Left ventricle myocardium superior (tissue), 1 donor: ENCODE data around the gene STK38. TPM values are rescaled to one million over a fixed set of nuclear protein-coding genes. Genes with fewer than 3 reads are reported as not detected.
A peak's percentile ranks its signal among the peaks of the same experiment; 100 is the strongest.

Experiments
- ATAC-seq: fragments of 200-7000 bp; cut with Tn5 transposase; one replicate; pipeline ENCODE4 v1.9.1; 2020; ENCODE audit warnings: mild to moderate bottlenecking, moderate library complexity
- DNase-seq: peaks from one replicate; pipeline ENCODE4 v3.0.0-alpha.2; 2020
- intact Hi-C: fragments of 100-400 bp; cut with micrococcal nuclease; formaldehyde crosslinking; loops from one replicate; pipeline ENCODE4 v1.11.0; 2022
- total RNA-seq: library from RNA; stranded (reverse); fragmentation: NEBNext Ultra II Directional; extraction: Animal tissue kit (Norgen Biotek cat#: 25700); gene quantifications from one replicate; pipeline ENCODE4 v1.2.1, GENCODE V29; 2021
- donor health status: DM: no; HTN: yes; CAD: no; lungs with severe emphysema.

STK38 gene
- total RNA-seq, 1 donor from 2014 or later: 19.4 TPM

DNA sequence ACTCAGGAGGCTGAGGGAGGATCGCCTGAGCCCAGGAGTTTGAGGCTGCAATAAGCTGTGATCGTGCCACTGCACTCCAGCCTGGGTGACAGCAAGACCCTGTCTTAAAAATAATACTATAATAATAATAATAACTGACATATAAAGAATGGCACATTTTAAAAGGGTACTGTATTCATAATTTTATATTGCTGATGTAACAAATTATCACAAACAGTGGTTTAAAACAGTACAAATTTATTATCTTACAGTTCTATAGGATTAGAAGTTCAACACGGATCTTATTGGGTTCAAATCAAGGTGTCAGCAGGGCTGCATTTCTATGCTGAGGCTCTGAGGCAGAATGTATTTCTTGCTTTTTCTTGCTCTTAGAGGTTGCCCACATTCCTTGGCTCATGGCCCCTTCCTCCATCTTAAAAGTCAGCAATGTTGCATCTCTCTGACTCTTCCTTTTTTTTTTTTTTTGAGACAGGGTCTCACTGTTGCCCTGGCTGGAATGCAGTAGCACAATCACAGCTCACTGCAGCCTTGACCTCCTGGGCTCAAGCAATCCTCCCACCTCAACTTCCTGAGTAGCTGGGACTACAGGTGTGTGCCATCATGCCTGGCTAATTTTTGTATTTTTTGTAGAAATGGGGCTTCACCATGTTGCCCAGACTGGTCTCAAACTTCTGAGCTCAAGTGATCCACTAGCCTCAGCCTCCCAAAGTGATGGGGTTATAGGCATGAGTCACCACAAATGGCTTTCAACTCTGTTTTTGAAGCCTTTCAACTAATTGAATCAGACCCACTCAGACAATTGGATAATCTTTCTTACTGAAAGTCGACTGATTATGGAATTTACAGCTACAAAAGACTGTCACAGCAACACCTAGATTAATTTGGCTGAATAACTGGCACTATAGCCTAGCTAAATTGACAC, 24.1 kb upstream of the STK38 start:
- intact Hi-C loops: no loop called here
- ATAC-seq (no peak), DNase-seq (no peak)

DNA sequence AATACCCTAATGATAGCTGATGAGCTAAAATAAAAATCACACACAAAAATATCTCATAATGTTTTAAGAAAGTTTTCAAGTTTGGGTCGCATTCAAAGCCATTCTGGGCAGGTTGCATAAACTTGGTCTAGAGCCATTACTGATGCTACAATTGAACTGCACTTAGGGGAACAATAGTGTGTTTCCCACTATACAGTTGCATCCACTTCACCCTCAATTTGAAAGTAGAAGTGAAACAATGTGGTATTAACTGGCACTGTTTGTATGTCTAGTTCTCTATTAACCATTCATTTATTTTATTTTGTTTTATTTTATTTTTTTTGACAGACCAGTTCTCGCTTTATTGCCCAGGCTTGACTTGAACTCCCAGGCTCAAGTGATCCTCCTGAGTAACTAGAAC, 23.0 kb upstream of the STK38 start:
- DNase-seq (no peak), ATAC-seq (no peak)
- intact Hi-C loops: no loop called here

- intact Hi-C loops: no loop called here
- DNase-seq: no peak
- ATAC-seq: no peak
These were observed 19.2 kb upstream of the STK38 start for GRCh38 chr6:36566418-36566905.

DNA sequence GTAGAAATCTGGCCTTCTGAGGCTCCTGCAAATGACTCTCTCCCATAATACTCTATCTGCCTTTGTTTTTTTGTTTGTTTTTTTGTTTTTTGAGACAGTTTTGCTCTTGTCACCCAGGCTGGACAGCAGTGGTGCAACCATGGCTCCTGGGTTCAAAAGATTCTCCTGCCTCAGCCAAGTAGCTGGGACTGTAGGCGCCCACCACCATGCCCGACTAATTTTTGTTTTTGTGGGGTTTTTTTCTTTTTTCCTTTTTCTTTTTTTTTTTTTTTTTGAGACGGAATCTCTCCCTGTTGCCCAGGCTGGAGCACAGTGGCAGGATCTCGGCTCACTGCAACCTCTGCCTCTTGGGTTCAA, 16.6 kb upstream of the STK38 start:
- intact Hi-C loops: no loop called here
- no peak for ATAC-seq
- no peak for DNase-seq

GRCh38 chr6:36563237-36563927, 16.1 kb upstream of the STK38 start:
- ATAC-seq: no peak
- intact Hi-C loops: no loop called here
- no peak for DNase-seq

- ATAC-seq (no peak), DNase-seq (no peak)
- intact Hi-C loops: no loop called here
These were observed 13.5 kb upstream of the STK38 start for GRCh38 chr6:36560822-36561221.

- intact Hi-C loops: no loop called here
- ATAC-seq (no peak), DNase-seq (no peak)
These were observed 11.9 kb upstream of the STK38 start for GRCh38 chr6:36559011-36559793.

- intact Hi-C loops: no loop called here
- DNase-seq (no peak), ATAC-seq (no peak)
These were observed 9.0 kb upstream of the STK38 start for GRCh38 chr6:36556281-36556680.

DNA sequence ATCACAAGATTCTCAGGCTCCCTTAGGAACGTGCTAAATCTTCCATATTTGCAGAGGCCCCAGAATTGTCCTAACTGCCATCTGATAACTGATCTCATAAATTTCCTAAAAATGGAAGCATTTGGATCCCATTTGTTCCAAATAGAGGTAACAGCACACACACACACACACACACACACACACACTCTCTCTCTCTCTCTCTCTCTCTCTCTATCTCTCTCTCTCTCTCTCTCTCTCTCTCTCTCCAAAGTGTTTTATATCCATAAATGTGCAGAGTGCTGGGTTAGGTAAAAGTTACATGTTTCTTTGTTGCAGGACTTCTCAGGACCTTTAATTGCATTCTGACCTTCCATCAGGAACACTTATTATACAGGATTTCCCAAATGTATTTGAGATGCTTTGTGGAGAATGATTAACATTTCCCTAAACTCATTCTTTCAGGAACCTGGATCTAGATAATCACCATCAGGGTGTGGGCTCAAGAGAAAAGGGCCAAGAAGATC, 8.5 kb upstream of the STK38 start:
- intact Hi-C loops: no loop called here
- no peak for ATAC-seq
- DNase-seq: no peak

DNA sequence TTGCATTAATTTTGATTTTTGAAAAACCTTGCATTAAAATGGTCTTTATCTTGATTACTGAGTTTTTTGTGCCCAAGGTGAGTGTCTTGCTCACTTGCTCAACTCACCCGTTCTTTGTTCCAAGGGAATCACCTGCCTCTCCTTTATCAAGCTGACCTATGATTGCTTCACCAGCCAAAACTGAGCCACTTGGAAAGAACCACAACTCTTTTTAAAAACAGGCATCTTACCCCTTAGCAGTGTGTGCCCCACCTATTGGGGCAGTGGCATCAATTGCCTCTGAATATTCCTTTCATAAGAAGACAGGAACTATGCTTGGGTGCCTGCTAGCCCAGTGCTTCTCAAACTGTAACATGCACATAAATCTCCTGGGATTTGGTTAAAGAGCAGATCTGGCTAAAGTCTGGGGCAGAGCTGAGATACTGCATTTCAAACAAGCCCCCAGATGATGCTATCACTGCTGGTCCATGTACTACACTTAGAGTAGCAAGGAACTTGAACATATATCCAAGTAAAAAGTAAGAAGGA, 3.3 kb upstream of the STK38 start:
- DNase-seq (no peak), ATAC-seq (no peak)
- intact Hi-C loops: no loop called here

DNA sequence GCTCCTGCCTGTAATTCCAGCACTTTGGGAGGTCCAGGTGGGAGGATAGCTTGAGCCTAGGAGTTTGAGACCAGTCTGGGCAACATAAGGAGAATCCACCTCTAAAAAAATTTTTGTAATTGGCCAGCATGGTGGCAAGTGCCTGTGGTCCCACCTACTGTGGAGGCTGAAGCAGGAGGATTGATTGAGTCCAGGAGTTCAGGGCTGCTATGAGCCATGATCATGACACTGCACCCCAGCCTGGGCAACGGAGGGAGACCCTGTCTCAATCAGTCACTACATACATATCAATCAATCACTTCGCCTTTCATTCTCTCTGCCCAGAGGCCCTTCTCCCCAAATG, 1.1 kb upstream of the STK38 start:
- ATAC-seq: no peak
- intact Hi-C loops: loop anchor here (10.0 kb wide), 1 partner anchor 46 kb away; the partner anchor contains the start of gene SRSF3
- DNase-seq: no peak

DNA sequence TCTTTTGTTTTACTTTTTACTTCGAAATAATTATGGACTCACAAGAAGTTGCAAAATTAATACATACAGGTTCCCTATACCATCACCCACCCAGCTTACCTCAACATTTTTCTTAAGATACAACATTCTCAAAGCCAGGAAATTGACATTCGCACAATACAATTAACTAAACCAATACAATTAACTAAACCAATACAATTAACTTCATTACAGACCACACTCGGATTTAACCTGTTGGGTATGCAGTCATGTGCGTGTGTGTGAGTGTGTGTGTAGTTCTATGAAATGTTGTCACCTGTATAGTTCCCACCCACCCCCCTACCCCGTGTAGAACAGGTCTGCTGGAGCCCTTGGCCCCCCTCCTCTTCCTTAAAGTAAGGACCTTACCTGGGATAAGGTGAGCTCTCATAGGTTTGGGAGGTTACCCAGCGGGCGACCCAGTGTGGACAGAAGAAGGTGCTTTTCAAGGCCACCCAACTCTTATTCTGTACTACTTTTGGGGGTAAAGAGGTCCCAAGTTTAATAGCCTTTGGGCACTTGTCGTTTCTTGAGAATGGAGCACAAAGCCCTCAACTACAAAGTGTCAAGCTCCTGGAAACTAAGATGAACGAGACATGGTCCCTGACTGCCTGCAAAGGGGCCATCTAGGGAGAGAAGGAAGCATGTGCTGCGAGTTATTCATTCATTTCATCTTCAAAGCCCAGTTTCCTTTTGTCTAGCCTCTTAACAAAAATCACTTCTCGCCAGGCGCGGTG, 544 bp upstream of the STK38 start:
- DNase-seq (no peak), ATAC-seq (no peak)
- intact Hi-C loops: loop anchor here (10.0 kb wide), 1 partner anchor 47 kb away; the partner anchor contains the start of gene SRSF3

DNA sequence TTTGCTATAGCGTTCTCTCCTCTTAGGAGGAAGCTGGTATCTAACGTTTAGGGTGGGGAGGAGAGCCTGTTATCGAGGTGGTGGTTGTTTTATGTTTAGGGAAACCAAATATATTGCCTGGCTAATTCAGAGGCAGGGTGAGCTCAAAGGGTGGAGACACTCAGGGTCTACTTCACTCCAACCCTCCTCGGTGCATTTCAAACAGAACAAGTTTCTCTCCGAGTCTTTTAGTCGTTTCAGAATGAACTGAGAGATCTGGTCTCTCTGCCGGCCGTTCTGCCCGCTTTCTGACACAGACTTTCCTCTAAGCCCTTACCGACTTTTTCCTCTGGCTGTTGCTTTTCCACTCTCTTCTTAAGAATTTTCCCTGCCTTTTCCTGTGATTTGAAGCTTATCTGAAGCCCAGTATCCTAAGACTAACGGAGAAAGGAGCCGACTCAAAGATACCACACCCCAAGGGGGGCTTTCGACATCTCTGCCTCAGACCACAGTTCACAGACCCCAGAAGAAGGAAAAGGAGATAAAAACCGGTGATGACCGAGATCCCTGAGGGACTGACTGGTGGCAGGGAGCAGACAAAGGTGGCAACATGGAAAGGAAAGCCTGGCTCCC, 865 bp downstream of the STK38 start:
- intact Hi-C loops: loop anchor here (10.0 kb wide), 1 partner anchor 48 kb away; the partner anchor contains the start of gene SRSF3
- DNase-seq: no peak
- peak; percentile 23 for ATAC-seq

GRCh38 chr6:36545767-36546307, 1.4 kb downstream of the STK38 start:
- intact Hi-C loops: loop anchor here (10.0 kb wide), 1 partner anchor 49 kb away; the partner anchor contains the start of gene SRSF3
- DNase-seq: no peak

GRCh38 chr6:36544228-36544627, 3.1 kb downstream of the STK38 start:
- ATAC-seq (no peak), DNase-seq (no peak)
- intact Hi-C loops: loop anchor here (10.0 kb wide), 1 partner anchor 51 kb away; the partner anchor contains the start of gene SRSF3

More at GRCh38 chr6:36545767-36546307, 1.4 kb downstream of the STK38 start:
- ATAC-seq: no peak

DNA sequence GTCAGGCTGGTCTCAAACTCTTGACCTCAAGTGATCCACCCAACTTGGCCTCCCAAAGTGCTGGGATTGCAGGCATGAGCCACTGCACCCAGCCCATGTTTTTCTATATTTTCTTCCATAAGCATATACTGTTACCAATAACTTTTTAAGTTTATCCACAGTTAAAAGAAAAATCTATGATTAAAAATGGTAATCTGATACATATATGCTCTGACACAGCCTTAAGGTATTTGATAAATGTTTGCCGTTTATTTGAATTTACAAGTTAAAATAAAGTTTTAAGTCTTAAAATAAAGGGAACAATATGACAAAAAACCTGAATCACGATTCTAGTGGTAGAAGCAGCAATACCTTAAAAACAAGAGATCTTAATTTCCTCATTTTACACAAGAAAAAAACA, 5.2 kb downstream of the STK38 start:
- DNase-seq (no peak), ATAC-seq (no peak)
- intact Hi-C loops: loop anchor here (10.0 kb wide), 1 partner anchor 53 kb away; the partner anchor contains the start of gene SRSF3

GRCh38 chr6:36539814-36540568, 7.3 kb downstream of the STK38 start:
- DNase-seq (no peak), ATAC-seq (peak; percentile 95)
- intact Hi-C loops: loop anchor here (10.0 kb wide), 1 partner anchor 55 kb away; the partner anchor contains the start of gene SRSF3
